T-cell (primary cell): ENCODE results near the gene TBX15. TPM values are rescaled to one million over a fixed set of nuclear protein-coding genes. Genes with fewer than 3 reads are reported as not detected.
A peak's percentile ranks its signal among the peaks of the same experiment; 100 is the strongest.

Experiments
- ATAC-seq, 4 experiments: fragments of 200-7000 bp in 3 of 4; fragments of 150-1000 bp in 1 of 4; cut with Tn5 transposase; replicated peaks in 1 of 4; 1 replicate in 3 of 4; 2 replicates in 1 of 4; pipeline ENCODE4 v1.10.0; 2021; ENCODE audit warnings: moderate library complexity in 3 of 4, mild to moderate bottlenecking in 2 of 4, moderate number of reproducible peaks in 1 of 4
- CTCF ChIA-PET, 2 donors: fragments of 300-600 bp; sonication (Branson Sonifier 250); formaldehyde crosslinking; loops; one replicate each; lab custom pipeline; 2022; ENCODE audit warnings: antibody characterized with exemption in 2 of 2; lab: Charles Lee
- POLR2A ChIA-PET, 2 donors: fragments of 300-600 bp; sonication (Branson Sonifier 250); formaldehyde crosslinking; loops; one replicate each; lab custom pipeline; 2022; ENCODE audit warnings: antibody characterized with exemption in 2 of 2; lab: Charles Lee
- DNase-seq, 35 experiments: peaks; one replicate each; pipeline versions ENCODE4 v3.0.0 to v3.0.0-alpha.2; 2013 to 2023
- H3K27ac ChIP-seq: one replicate; pipeline ENCODE4 v1.5.1; 2013; ENCODE audit warnings: low read length
- H3K27me3 ChIP-seq, 2 experiments: replicated peaks in 1 of 2; 1 replicate in 1 of 2; 2 replicates in 1 of 2; pipeline versions ENCODE4 v1.6.1 to v1.7.0; 2013; ENCODE audit warnings: low read length in 1 of 2, mixed read lengths in 1 of 2; ENCODE audit not compliant: control insufficient read depth in 2 of 2, insufficient read depth in 2 of 2; ENCODE audit errors: extremely low read depth in 1 of 2
- H3K36me3 ChIP-seq, 2 donors: 1 replicate in 1 of 2; 2 replicates in 1 of 2; pipeline versions ENCODE4 v1.6.1 to v1.7.0; 2013; ENCODE audit warnings: low read length in 1 of 2; ENCODE audit not compliant: control insufficient read depth in 2 of 2, insufficient read depth in 1 of 2; ENCODE audit errors: extremely low read depth in 1 of 2
- H3K4me1 ChIP-seq, 2 experiments: 1 replicate in 1 of 2; 2 replicates in 1 of 2; pipeline versions ENCODE4 v1.6.1 to v1.7.0; 2013; ENCODE audit warnings: low read length in 2 of 2, mixed read lengths in 1 of 2; ENCODE audit not compliant: insufficient read depth in 2 of 2, control insufficient read depth in 1 of 2; ENCODE audit errors: extremely low read depth in 1 of 2
- H3K4me3 ChIP-seq, 2 donors: 1 replicate in 1 of 2; 2 replicates in 1 of 2; pipeline versions ENCODE4 v1.5.1 to v1.7.0; 2013; ENCODE audit warnings: mild to moderate bottlenecking in 2 of 2, low read length in 1 of 2, moderate library complexity in 1 of 2; ENCODE audit not compliant: control insufficient read depth in 1 of 2; ENCODE audit errors: extremely low read depth in 1 of 2
- H3K9me3 ChIP-seq: 2 replicates; pipeline ENCODE4 v1.7.0; 2013
- H3K27ac Mint-ChIP-seq, 2 donors: one replicate each; pipeline ENCODE4 v1.8.0; 2020 to 2021; ENCODE audit warnings: mild to moderate bottlenecking in 2 of 2, mixed read lengths in 2 of 2
- H3K27me3 Mint-ChIP-seq, 2 donors: one replicate each; pipeline ENCODE4 v1.8.0; 2021 to 2022; ENCODE audit warnings: mixed read lengths in 2 of 2
- H3K36me3 Mint-ChIP-seq: one replicate; pipeline ENCODE4 v1.8.0; 2021; ENCODE audit warnings: mixed read lengths
- H3K4me1 Mint-ChIP-seq, 3 donors: one replicate each; pipeline ENCODE4 v1.8.0; 2020 to 2022; ENCODE audit warnings: mixed read lengths in 3 of 3, mild to moderate bottlenecking in 1 of 3
- H3K4me3 Mint-ChIP-seq, 3 donors: one replicate each; pipeline ENCODE4 v1.8.0; 2020 to 2022; ENCODE audit warnings: mild to moderate bottlenecking in 3 of 3, mixed read lengths in 3 of 3, moderate library complexity in 3 of 3
- H3K9me3 Mint-ChIP-seq, 3 donors: one replicate each; pipeline ENCODE4 v1.8.0; 2020 to 2022; ENCODE audit warnings: mixed read lengths in 3 of 3
- WGBS: methylation state at CpG from one replicate; pipeline ENCODE4 v1.1.5; 2013; ENCODE audit warnings: missing lambda C conversion rate; ENCODE audit not compliant: insufficient coverage; 5-methylcytosine and 5-hydroxymethylcytosine counted together
- total RNA-seq, 35 experiments: library from RNA in 6 of 35; stranded (reverse) in 6 of 35; fragments of 120-200 nt in 1 of 35; gene quantifications; one replicate each; pipeline versions ENCODE4 v1.2.1 to v1.2.4 and lab custom pipeline; 2013 to 2026

Gene TBX15
- total RNA-seq, 5 donors from 2014 or later (not counting 1 experiment from before 2014, with no cell fraction given), result 0.12 TPM; not detected in 4

- no peaks in the 10 kb centered on the region for H3K36me3 ChIP-seq
- CTCF ChIA-PET, result no interaction called here
- peaks cover 0 to 9% (median 0%) of the 10 kb centered on the region in 3 donors for H3K9me3 Mint-ChIP-seq
- DNase-seq (no peak), ATAC-seq (no peak)
- H3K4me1 ChIP-seq, result peaks cover 0 to 9% of the 10 kb centered on the region in 2 experiments
- no peak overlapping the region for H3K4me3 ChIP-seq
- peak overlapping the region in 1 of 2 donors; percentile 6 for H3K27ac Mint-ChIP-seq
- POLR2A ChIA-PET, result no interaction called here
- peaks cover 7% of the 10 kb centered on the region for H3K36me3 Mint-ChIP-seq
- 33% methylated on average over 2 of the region's 2 CpGs for WGBS
- peaks cover 76 to 86% of the 10 kb centered on the region in 2 donors for H3K27me3 Mint-ChIP-seq
- no peaks in the 10 kb centered on the region for H3K9me3 ChIP-seq
- peaks cover 39 to 88% of the 10 kb centered on the region in 2 experiments for H3K27me3 ChIP-seq
- no peak overlapping the region for H3K27ac ChIP-seq
- no peak overlapping the region for H3K4me3 Mint-ChIP-seq
- H3K4me1 Mint-ChIP-seq, result peaks cover 10 to 15% (median 10%) of the 10 kb centered on the region in 3 donors
These were observed 10.0 kb upstream of the TBX15 start for GRCh38 chr1:118998171-118998570.

- H3K9me3 ChIP-seq, result no peaks in the 10 kb centered on the region
- Mint-ChIP-seq H3K27ac (no peak overlapping the region), H3K36me3 (peaks cover 6% of the 10 kb centered on the region), H3K4me1 (peaks cover 10 to 13% (median 12%) of the 10 kb centered on the region in 3 donors), H3K9me3 (peaks cover 0 to 9% (median 0%) of the 10 kb centered on the region in 3 donors), H3K4me3 (no peak overlapping the region), H3K27me3 (peaks cover 71 to 82% of the 10 kb centered on the region in 2 donors)
- no peak overlapping the region for H3K4me3 ChIP-seq
- H3K27me3 ChIP-seq, result peaks cover 33 to 91% of the 10 kb centered on the region in 2 experiments
- ChIA-PET POLR2A (no interaction called here), CTCF (no interaction called here)
- H3K27ac ChIP-seq, result no peak overlapping the region
- no CpG with 5 or more reads among the region's 7 CpGs for WGBS
- no peak for ATAC-seq
- H3K4me1 ChIP-seq, result peaks cover 0 to 9% of the 10 kb centered on the region in 2 experiments
- no peak for DNase-seq
- no peaks in the 10 kb centered on the region for H3K36me3 ChIP-seq
These were observed 9.1 kb upstream of the TBX15 start for GRCh38 chr1:118997225-118997624.

- Histone ChIP-seq H3K4me1 (peaks cover 0 to 2% of the 10 kb centered on the region in 2 experiments), H3K4me3 (no peak overlapping the region), H3K27ac (no peak overlapping the region), H3K27me3 (peaks cover 40 to 86% of the 10 kb centered on the region in 2 experiments), H3K36me3 (no peaks in the 10 kb centered on the region), H3K9me3 (no peaks in the 10 kb centered on the region)
- CTCF ChIA-PET, result no interaction called here
- 20% methylated on average over 1 of the region's 3 CpGs for WGBS
- no peak for DNase-seq
- Mint-ChIP-seq H3K36me3 (peaks cover 8% of the 10 kb centered on the region), H3K27ac (no peak overlapping the region), H3K27me3 (peaks cover 78 to 88% of the 10 kb centered on the region in 2 donors), H3K4me1 (peaks cover 4 to 10% (median 7%) of the 10 kb centered on the region in 3 donors), H3K9me3 (peaks cover 0 to 10% (median 0%) of the 10 kb centered on the region in 3 donors), H3K4me3 (no peak overlapping the region)
- no peak for ATAC-seq
- POLR2A ChIA-PET, result no interaction called here
These were observed 7.3 kb upstream of the TBX15 start for GRCh38 chr1:118995312-118996016.

- Mint-ChIP-seq H3K27me3 (peaks cover 75 to 88% of the 10 kb centered on the region in 2 donors), H3K4me3 (no peak overlapping the region), H3K27ac (no peak overlapping the region), H3K9me3 (peaks cover 0 to 10% (median 0%) of the 10 kb centered on the region in 3 donors), H3K4me1 (peaks cover 0 to 5% (median 4%) of the 10 kb centered on the region in 3 donors), H3K36me3 (peaks cover 8% of the 10 kb centered on the region)
- WGBS, result 15% methylated on average over 9 of the region's 9 CpGs
- ChIA-PET CTCF (no interaction called here), POLR2A (no interaction called here)
- no peak overlapping the region for H3K4me3 ChIP-seq
- no peak overlapping the region for H3K27ac ChIP-seq
- ATAC-seq (no peak), DNase-seq (no peak)
- H3K36me3 ChIP-seq, result no peaks in the 10 kb centered on the region
- H3K4me1 ChIP-seq, result no peaks in the 10 kb centered on the region
- no peaks in the 10 kb centered on the region for H3K9me3 ChIP-seq
- peaks cover 41 to 86% of the 10 kb centered on the region in 2 experiments for H3K27me3 ChIP-seq
These were observed 5.5 kb upstream of the TBX15 start for GRCh38 chr1:118993700-118994026.

- H3K4me3 ChIP-seq, result no peak overlapping the region
- Mint-ChIP-seq H3K27me3 (peaks cover 75 to 89% of the 10 kb centered on the region in 2 donors), H3K4me1 (peaks cover 0 to 8% (median 4%) of the 10 kb centered on the region in 3 donors), H3K27ac (no peak overlapping the region), H3K9me3 (peaks cover 0 to 10% (median 0%) of the 10 kb centered on the region in 3 donors), H3K4me3 (no peak overlapping the region), H3K36me3 (peaks cover 8% of the 10 kb centered on the region)
- 12% methylated on average over 49 of the region's 53 CpGs for WGBS
- CTCF ChIA-PET, result no interaction called here
- no peak for DNase-seq
- ATAC-seq, result no peak
- no peak overlapping the region for H3K27ac ChIP-seq
- H3K9me3 ChIP-seq, result no peaks in the 10 kb centered on the region
- POLR2A ChIA-PET, result no interaction called here
- H3K27me3 ChIP-seq, result peaks cover 41 to 86% of the 10 kb centered on the region in 2 experiments
- no peaks in the 10 kb centered on the region for H3K4me1 ChIP-seq
- no peaks in the 10 kb centered on the region for H3K36me3 ChIP-seq
These were observed 4.9 kb upstream of the TBX15 start for GRCh38 chr1:118992868-118993699.

- ChIA-PET POLR2A (no interaction called here), CTCF (no interaction called here)
- ATAC-seq (no peak), DNase-seq (no peak)
- H3K27ac ChIP-seq, result no peak overlapping the region
- Mint-ChIP-seq H3K4me1 (peaks cover 0 to 8% (median 4%) of the 10 kb centered on the region in 3 donors), H3K4me3 (no peak overlapping the region), H3K9me3 (peaks cover 0 to 10% (median 0%) of the 10 kb centered on the region in 3 donors), H3K27me3 (peaks cover 74 to 89% of the 10 kb centered on the region in 2 donors), H3K36me3 (peaks cover 4% of the 10 kb centered on the region), H3K27ac (no peak overlapping the region)
- no peaks in the 10 kb centered on the region for H3K36me3 ChIP-seq
- H3K4me3 ChIP-seq, result no peak overlapping the region
- no peaks in the 10 kb centered on the region for H3K9me3 ChIP-seq
- peaks cover 38 to 86% of the 10 kb centered on the region in 2 experiments for H3K27me3 ChIP-seq
- peaks cover 0 to 6% of the 10 kb centered on the region in 2 experiments for H3K4me1 ChIP-seq
- WGBS, result no CpG with 5 or more reads among the region's 22 CpGs
These were observed 4.2 kb upstream of the TBX15 start for GRCh38 chr1:118992237-118992825.
